IgD-negative memory B cell (primary cell): ENCODE data around the gene MX1. TPM values are rescaled to one million over a fixed set of nuclear protein-coding genes. Genes with fewer than 3 reads are reported as not detected.

ENCODE experiments used
- H3K27ac Mint-ChIP-seq, 3 donors: one replicate each; pipeline ENCODE4 v1.8.0; 2020 to 2022; ENCODE audit warnings: mild to moderate bottlenecking in 3 of 3, mixed read lengths in 3 of 3, moderate library complexity in 1 of 3
- H3K27me3 Mint-ChIP-seq: one replicate; pipeline ENCODE4 v1.8.0; 2021; ENCODE audit warnings: mixed read lengths
- H3K36me3 Mint-ChIP-seq: one replicate; pipeline ENCODE4 v1.8.0; 2020; ENCODE audit warnings: mild to moderate bottlenecking, mixed read lengths
- H3K4me1 Mint-ChIP-seq, 3 donors: one replicate each; pipeline ENCODE4 v1.8.0; 2020 to 2022; ENCODE audit warnings: mixed read lengths in 3 of 3, mild to moderate bottlenecking in 1 of 3
- H3K4me3 Mint-ChIP-seq, 4 donors: one replicate each; pipeline ENCODE4 v1.8.0; 2020 to 2022; ENCODE audit warnings: mild to moderate bottlenecking in 4 of 4, mixed read lengths in 4 of 4, moderate library complexity in 3 of 4
- H3K9me3 Mint-ChIP-seq, 3 donors: one replicate each; pipeline ENCODE4 v1.8.0; 2020 to 2021; ENCODE audit warnings: mixed read lengths in 3 of 3, mild to moderate bottlenecking in 1 of 3
- polyA plus RNA-seq: library from polyadenylated mRNA; unstranded; fragments of 300-500 nt; fragmentation: Illumina TruSeq; gene quantifications from one replicate; pipeline ENCODE4 v1.2.3, GENCODE V29; 2021

Gene MX1, protein sequence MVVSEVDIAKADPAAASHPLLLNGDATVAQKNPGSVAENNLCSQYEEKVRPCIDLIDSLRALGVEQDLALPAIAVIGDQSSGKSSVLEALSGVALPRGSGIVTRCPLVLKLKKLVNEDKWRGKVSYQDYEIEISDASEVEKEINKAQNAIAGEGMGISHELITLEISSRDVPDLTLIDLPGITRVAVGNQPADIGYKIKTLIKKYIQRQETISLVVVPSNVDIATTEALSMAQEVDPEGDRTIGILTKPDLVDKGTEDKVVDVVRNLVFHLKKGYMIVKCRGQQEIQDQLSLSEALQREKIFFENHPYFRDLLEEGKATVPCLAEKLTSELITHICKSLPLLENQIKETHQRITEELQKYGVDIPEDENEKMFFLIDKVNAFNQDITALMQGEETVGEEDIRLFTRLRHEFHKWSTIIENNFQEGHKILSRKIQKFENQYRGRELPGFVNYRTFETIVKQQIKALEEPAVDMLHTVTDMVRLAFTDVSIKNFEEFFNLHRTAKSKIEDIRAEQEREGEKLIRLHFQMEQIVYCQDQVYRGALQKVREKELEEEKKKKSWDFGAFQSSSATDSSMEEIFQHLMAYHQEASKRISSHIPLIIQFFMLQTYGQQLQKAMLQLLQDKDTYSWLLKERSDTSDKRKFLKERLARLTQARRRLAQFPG
- polyA plus RNA-seq = 128 TPM

- Mint-ChIP-seq H3K36me3 (peaks cover 5% of the 10 kb centered on the region), H3K4me3 (peak within 1 kb of the TSS; percentile 94 to 98 (median 96)), H3K27ac (peak within 1 kb of the TSS; percentile 84 to 96 (median 93)), H3K27me3 (no peaks in the 10 kb centered on the region), H3K9me3 (no peaks in the 10 kb centered on the region), H3K4me1 (peaks cover 33 to 54% (median 53%) of the 10 kb centered on the region in 3 donors)
These were observed at the start of gene MX1 for GRCh38 chr21:41425954-41426675. Gene MX1 (plus strand): TSS chr21:41426239. CDS start chr21:41432071, 5,832 bp downstream.

DNA sequence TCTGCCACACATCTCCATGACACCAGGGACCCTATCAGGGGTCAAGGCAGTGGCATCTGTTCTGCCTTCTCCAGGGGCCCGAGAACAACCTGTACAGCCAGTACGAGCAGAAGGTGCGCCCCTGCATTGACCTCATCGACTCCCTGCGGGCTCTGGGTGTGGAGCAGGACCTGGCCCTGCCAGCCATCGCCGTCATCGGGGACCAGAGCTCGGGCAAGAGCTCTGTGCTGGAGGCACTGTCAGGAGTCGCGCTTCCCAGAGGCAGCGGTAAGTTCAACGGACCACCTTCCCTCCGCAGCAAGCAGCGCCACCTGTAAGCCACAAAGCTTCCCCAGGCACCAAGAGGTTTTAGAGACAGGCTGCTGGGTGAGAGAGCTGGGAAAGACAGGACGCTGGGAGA is 48.3 kb upstream of the MX1 start:
- Mint-ChIP-seq H3K4me1 (peaks cover 0 to 4% (median 1%) of the 10 kb centered on the region in 3 donors), H3K27me3 (no peaks in the 10 kb centered on the region), H3K36me3 (peaks cover 9% of the 10 kb centered on the region), H3K27ac (peak overlapping the region in 1 of 3 donors; percentile 59), H3K9me3 (no peaks in the 10 kb centered on the region), H3K4me3 (no peak overlapping the region)

DNA sequence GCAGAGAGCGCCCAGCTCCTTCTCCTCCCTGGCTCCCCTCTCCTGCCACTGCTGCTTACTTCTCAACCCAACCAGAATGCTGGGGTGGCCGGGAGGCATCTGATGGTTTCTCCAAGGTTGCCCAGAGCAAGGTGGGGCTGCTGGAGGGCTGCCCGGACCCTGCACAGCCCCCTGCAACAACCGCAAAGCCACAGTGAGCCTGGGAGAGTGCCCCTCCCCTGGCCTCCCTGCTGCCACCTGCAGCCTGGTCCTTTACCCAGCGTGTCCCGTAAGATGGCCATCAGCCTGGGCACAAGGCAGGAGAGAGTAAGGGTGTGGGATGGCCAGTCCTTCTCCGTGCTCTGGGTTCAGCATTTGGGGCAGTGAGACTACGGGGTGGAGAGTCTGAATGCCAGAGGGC is 47.2 kb upstream of the MX1 start:
- Mint-ChIP-seq H3K27ac (no peak overlapping the region), H3K36me3 (peaks cover 8% of the 10 kb centered on the region)

DNA sequence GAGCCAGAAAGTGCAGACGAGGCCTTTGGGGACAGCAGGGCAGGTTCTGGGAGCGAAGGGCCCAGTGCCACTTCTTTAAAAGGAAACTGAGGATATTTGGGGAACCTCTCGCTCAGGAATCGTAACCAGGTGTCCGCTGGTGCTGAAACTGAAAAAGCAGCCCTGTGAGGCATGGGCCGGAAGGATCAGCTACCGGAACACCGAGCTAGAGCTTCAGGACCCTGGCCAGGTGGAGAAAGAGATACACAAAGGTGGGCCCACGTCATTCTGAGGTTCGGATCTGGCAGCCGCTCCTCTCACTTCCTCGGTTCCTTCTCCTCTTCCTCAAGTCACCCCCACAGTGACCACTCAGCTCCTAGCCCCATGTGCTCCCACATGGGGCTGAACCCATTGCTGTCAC is 46.1 kb upstream of the MX1 start:
- peaks cover 8% of the 10 kb centered on the region for H3K36me3 Mint-ChIP-seq

More for the DNA sequence above, 47.2 kb upstream of the MX1 start:
- peaks cover 0 to 3% (median 1%) of the 10 kb centered on the region in 3 donors for H3K4me1 Mint-ChIP-seq
- no peak overlapping the region for H3K4me3 Mint-ChIP-seq
- no peaks in the 10 kb centered on the region for H3K9me3 Mint-ChIP-seq
- no peaks in the 10 kb centered on the region for H3K27me3 Mint-ChIP-seq

DNA sequence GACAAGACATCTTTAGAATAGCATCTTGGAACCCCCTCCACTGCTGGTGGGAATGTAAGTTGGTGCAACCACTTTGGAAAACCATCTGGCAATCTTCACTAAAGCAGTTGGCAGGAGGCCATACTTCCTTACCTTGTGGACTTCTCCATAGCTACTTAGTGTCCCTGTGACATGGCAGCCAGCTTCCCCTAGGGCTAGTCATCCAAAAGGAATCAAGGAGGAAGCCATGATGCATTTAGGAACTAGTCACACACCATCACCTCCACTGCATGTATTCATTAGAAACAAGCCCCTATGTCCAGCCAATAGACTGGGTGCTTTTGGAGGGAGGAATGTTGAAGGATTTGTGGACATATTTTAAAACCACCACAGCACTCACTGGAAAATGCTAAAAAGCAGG is 44.3 kb upstream of the MX1 start:
- no peak overlapping the region for H3K27ac Mint-ChIP-seq
- H3K27me3 Mint-ChIP-seq = no peaks in the 10 kb centered on the region
- peaks cover 0 to 1% (median 0%) of the 10 kb centered on the region in 3 donors for H3K4me1 Mint-ChIP-seq
- H3K36me3 Mint-ChIP-seq = peaks cover 8% of the 10 kb centered on the region
- H3K4me3 Mint-ChIP-seq = no peak overlapping the region
- no peaks in the 10 kb centered on the region for H3K9me3 Mint-ChIP-seq

More for the DNA sequence above, 46.1 kb upstream of the MX1 start:
- Mint-ChIP-seq H3K27ac (no peak overlapping the region), H3K4me3 (no peak overlapping the region), H3K27me3 (no peaks in the 10 kb centered on the region), H3K4me1 (peaks cover 0 to 1% (median 1%) of the 10 kb centered on the region in 3 donors), H3K9me3 (no peaks in the 10 kb centered on the region)

GRCh38 chr21:41387042-41387819 is 38.8 kb upstream of the MX1 start:
- Mint-ChIP-seq H3K27ac (peak overlapping the region in 1 of 3 donors; percentile 21), H3K4me3 (no peak overlapping the region), H3K36me3 (peaks cover 7% of the 10 kb centered on the region), H3K4me1 (no peaks in the 10 kb centered on the region), H3K9me3 (no peaks in the 10 kb centered on the region), H3K27me3 (no peaks in the 10 kb centered on the region)

DNA sequence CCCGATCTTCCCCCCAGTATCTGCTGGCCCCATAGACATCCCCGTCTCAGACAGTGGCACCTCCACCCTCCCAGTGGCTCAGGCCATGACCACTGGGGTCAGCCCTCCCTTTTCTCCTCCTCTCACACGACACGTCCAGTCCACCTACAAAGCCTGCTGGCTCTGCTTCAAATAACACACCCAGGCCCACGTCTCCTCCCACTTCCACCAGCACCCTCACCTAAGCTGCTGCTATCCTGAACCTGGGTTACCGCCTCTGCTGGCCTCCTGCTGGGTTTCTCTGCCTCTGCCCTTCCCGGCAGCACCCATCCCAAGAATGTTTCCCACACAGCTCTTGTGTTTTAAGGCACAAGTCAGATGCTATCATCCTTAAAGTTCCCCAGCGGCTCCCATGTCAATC is 38.2 kb upstream of the MX1 start:
- Mint-ChIP-seq H3K27me3 (no peaks in the 10 kb centered on the region), H3K4me1 (no peaks in the 10 kb centered on the region), H3K9me3 (no peaks in the 10 kb centered on the region), H3K36me3 (peaks cover 8% of the 10 kb centered on the region), H3K27ac (no peak overlapping the region), H3K4me3 (no peak overlapping the region)

DNA sequence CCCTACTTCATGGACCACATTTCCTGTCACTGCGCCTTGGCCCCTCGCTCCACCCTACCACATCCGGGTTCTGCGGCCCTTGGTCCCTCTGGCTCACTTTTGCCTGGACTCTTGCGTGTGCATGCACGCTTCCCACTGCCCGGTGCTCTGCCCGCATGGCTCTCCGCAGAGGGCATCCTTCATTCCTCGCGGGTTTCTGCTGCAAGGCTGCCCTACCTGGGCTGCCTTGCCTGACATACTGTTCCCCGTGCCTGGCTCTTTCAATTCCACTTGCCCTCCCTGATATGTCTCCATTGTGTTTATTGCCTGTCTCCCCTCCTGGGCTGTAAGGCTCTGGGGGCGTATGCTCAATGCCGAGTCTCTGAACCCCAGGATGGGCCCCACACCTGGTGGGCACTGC is 37.8 kb upstream of the MX1 start:
- H3K27me3 Mint-ChIP-seq = no peaks in the 10 kb centered on the region
- H3K4me3 Mint-ChIP-seq = no peak overlapping the region
- H3K27ac Mint-ChIP-seq = no peak overlapping the region
- H3K36me3 Mint-ChIP-seq = peaks cover 9% of the 10 kb centered on the region
- no peaks in the 10 kb centered on the region for H3K4me1 Mint-ChIP-seq
- H3K9me3 Mint-ChIP-seq = no peaks in the 10 kb centered on the region

GRCh38 chr21:41390043-41390639 is 35.9 kb upstream of the MX1 start:
- Mint-ChIP-seq H3K4me3 (no peak overlapping the region), H3K27me3 (no peaks in the 10 kb centered on the region), H3K9me3 (no peaks in the 10 kb centered on the region), H3K36me3 (peaks cover 16% of the 10 kb centered on the region), H3K27ac (no peak overlapping the region), H3K4me1 (peaks cover 0 to 3% (median 0%) of the 10 kb centered on the region in 3 donors)

GRCh38 chr21:41393876-41394465 is 32.1 kb upstream of the MX1 start:
- peak overlapping the region in 1 of 3 donors; percentile 53 for H3K27ac Mint-ChIP-seq
- H3K36me3 Mint-ChIP-seq = peaks cover 24% of the 10 kb centered on the region
- H3K9me3 Mint-ChIP-seq = no peaks in the 10 kb centered on the region
- H3K4me3 Mint-ChIP-seq = no peak overlapping the region
- H3K4me1 Mint-ChIP-seq = peaks cover 11 to 13% (median 12%) of the 10 kb centered on the region in 3 donors
- no peaks in the 10 kb centered on the region for H3K27me3 Mint-ChIP-seq

DNA sequence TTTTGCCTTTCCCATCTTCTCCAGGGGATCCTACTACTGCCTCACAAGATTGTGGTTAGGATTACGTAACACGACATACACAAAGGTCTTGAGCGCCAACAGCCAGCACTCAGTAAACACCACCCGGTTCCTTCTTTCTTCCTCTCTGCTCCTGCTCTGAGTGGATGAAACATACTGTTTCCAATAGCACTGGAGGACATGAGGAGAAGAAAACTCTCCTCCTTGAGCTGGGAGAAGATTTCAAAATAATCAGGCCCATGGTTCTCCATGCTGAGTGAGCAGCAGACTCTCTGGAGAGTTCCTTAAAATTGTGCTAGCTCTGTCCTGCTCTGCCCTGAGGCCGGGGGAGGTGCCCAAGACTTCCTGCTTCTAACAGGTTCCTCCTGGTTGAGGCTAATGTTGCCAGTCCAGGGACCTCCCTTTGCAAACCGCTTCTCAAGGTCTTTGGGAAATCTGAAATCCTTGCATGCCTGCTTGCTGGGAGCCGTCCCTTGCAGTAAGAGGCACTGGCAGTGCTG is 29.4 kb upstream of the MX1 start:
- H3K4me1 Mint-ChIP-seq = peaks cover 11 to 13% (median 12%) of the 10 kb centered on the region in 3 donors
- H3K27ac Mint-ChIP-seq = peak overlapping the region in 1 of 3 donors; percentile 9
- H3K9me3 Mint-ChIP-seq = no peaks in the 10 kb centered on the region
- H3K4me3 Mint-ChIP-seq = peak overlapping the region in 1 of 4 donors; percentile 15
- H3K27me3 Mint-ChIP-seq = no peaks in the 10 kb centered on the region
- H3K36me3 Mint-ChIP-seq = peaks cover 27% of the 10 kb centered on the region

GRCh38 chr21:41397471-41397891 is 28.6 kb upstream of the MX1 start:
- H3K9me3 Mint-ChIP-seq = no peaks in the 10 kb centered on the region
- peak overlapping the region in 1 of 4 donors; percentile 14 for H3K4me3 Mint-ChIP-seq
- H3K27me3 Mint-ChIP-seq = no peaks in the 10 kb centered on the region
- H3K36me3 Mint-ChIP-seq = peaks cover 28% of the 10 kb centered on the region
- no peak overlapping the region for H3K27ac Mint-ChIP-seq
- peaks cover 11 to 13% (median 12%) of the 10 kb centered on the region in 3 donors for H3K4me1 Mint-ChIP-seq

GRCh38 chr21:41398251-41398650 is 27.8 kb upstream of the MX1 start:
- Mint-ChIP-seq H3K9me3 (no peaks in the 10 kb centered on the region), H3K4me1 (peaks cover 11 to 13% (median 12%) of the 10 kb centered on the region in 3 donors), H3K36me3 (peaks cover 28% of the 10 kb centered on the region), H3K27me3 (no peaks in the 10 kb centered on the region), H3K4me3 (no peak overlapping the region), H3K27ac (no peak overlapping the region)
